Measurements from ENCODE around the gene RBMS1.

The RBMS1 gene

GRCh38 chr2:160355080-160355479 lies 138.5 kb downstream of the RBMS1 start:
- no peak for DNase-seq

- DNase-seq: no peak
Measured at GRCh38 chr2:160354677-160355076, 138.9 kb downstream of the RBMS1 start.

- DNase-seq: no peak
Measured at GRCh38 chr2:160353813-160354212, 139.8 kb downstream of the RBMS1 start.

- DNase-seq: no peak
Measured at GRCh38 chr2:160353166-160353565, 140.4 kb downstream of the RBMS1 start.

GRCh38 chr2:160352500-160352899 lies 141.1 kb downstream of the RBMS1 start:
- no peak for DNase-seq

- DNase-seq: no peak
Measured at GRCh38 chr2:160351956-160352355, 141.7 kb downstream of the RBMS1 start.

GRCh38 chr2:160349306-160349705 lies 144.3 kb downstream of the RBMS1 start:
- no peak for DNase-seq

- DNase-seq: no peak
Measured at GRCh38 chr2:160347269-160347863, 146.2 kb downstream of the RBMS1 start.

GRCh38 chr2:160345071-160345764 lies 148.4 kb downstream of the RBMS1 start:
- no peak for DNase-seq

GRCh38 chr2:160343404-160343803 lies 150.2 kb downstream of the RBMS1 start:
- DNase-seq: no peak

- no peak for DNase-seq
Measured at GRCh38 chr2:160339726-160340125, 153.9 kb downstream of the RBMS1 start.

GRCh38 chr2:160338901-160339685 lies 154.5 kb downstream of the RBMS1 start:
- DNase-seq: no peak

- DNase-seq: no peak
Measured at GRCh38 chr2:160337728-160338127, 155.9 kb downstream of the RBMS1 start.

GRCh38 chr2:160336635-160337034 lies 157.0 kb downstream of the RBMS1 start:
- no peak for DNase-seq

- no peak for DNase-seq
Measured at GRCh38 chr2:160336105-160336504, 157.5 kb downstream of the RBMS1 start.

GRCh38 chr2:160335441-160335840 lies 158.2 kb downstream of the RBMS1 start:
- no peak for DNase-seq

- DNase-seq: no peak
Measured at GRCh38 chr2:160334028-160334741, 159.4 kb downstream of the RBMS1 start.

GRCh38 chr2:160333324-160334027 lies 160.1 kb downstream of the RBMS1 start:
- no peak for DNase-seq

- DNase-seq: no peak
Measured at GRCh38 chr2:160332318-160332717, 161.3 kb downstream of the RBMS1 start.

- DNase-seq: no peak
Measured at GRCh38 chr2:160331258-160332025, 162.2 kb downstream of the RBMS1 start.

GRCh38 chr2:160328811-160329527 lies 164.6 kb downstream of the RBMS1 start:
- DNase-seq: no peak
